CD4-positive, CD25-positive, alpha-beta regulatory T cell (primary cell): ENCODE results near the gene HSFX2. TPM values are rescaled to one million over a fixed set of nuclear protein-coding genes. Genes with fewer than 3 reads are reported as not detected.
"Not testable (repeated sequence)": the region's sequence is repeated elsewhere in the genome, so short reads cannot be mapped to it uniquely, and the experiment has no call there.

Experiments used
- ATAC-seq, 2 donors: fragments of 150-1000 bp; cut with Tn5 transposase; one replicate each; pipeline ENCODE4 v1.10.0; 2021; ENCODE audit warnings: low read depth in 2 of 2, moderate number of reproducible peaks in 2 of 2, moderate library complexity in 1 of 2
- DNase-seq, 3 donors: peaks; one replicate each; pipeline versions ENCODE4 v3.0.0 to v3.0.0-alpha.2; 2012 to 2022; ENCODE audit warnings: mixed read lengths in 1 of 3
- H3K27ac ChIP-seq: one replicate; pipeline ENCODE4 v1.7.0; 2013; ENCODE audit warnings: mild to moderate bottlenecking, low read length; ENCODE audit not compliant: insufficient read depth, poor library complexity, severe bottlenecking
- H3K27me3 ChIP-seq: one replicate; pipeline ENCODE4 v1.7.0; 2013; ENCODE audit warnings: low read length; ENCODE audit not compliant: control insufficient read depth, insufficient read depth
- H3K36me3 ChIP-seq: one replicate; pipeline ENCODE4 v1.7.0; 2013; ENCODE audit warnings: mild to moderate bottlenecking, low read length, moderate library complexity; ENCODE audit not compliant: control insufficient read depth, insufficient read depth
- H3K4me1 ChIP-seq: 2 replicates; pipeline ENCODE4 v1.7.0; 2013; ENCODE audit warnings: mild to moderate bottlenecking, low read length; ENCODE audit not compliant: insufficient read depth, control insufficient read depth, poor library complexity, severe bottlenecking
- H3K4me3 ChIP-seq: one replicate; pipeline ENCODE4 v1.7.0; 2013; ENCODE audit warnings: low read depth, mild to moderate bottlenecking, low read length, moderate library complexity
- H3K9me3 ChIP-seq, 2 experiments: 1 replicate in 1 of 2; 2 replicates in 1 of 2; pipeline ENCODE4 v1.7.0; 2013; ENCODE audit warnings: low read length in 2 of 2, mild to moderate bottlenecking in 1 of 2, moderate library complexity in 1 of 2; ENCODE audit not compliant: control insufficient read depth in 2 of 2
- H3K27ac Mint-ChIP-seq, 3 donors: one replicate each; pipeline ENCODE4 v1.8.0; 2020 to 2022; ENCODE audit warnings: mild to moderate bottlenecking in 3 of 3, mixed read lengths in 3 of 3, moderate library complexity in 2 of 3
- H3K27me3 Mint-ChIP-seq: one replicate; pipeline ENCODE4 v1.8.0; 2022; ENCODE audit warnings: mild to moderate bottlenecking, mixed read lengths
- H3K36me3 Mint-ChIP-seq: one replicate; pipeline ENCODE4 v1.8.0; 2020; ENCODE audit warnings: mixed read lengths
- H3K4me1 Mint-ChIP-seq, 4 donors: one replicate each; pipeline ENCODE4 v1.8.0; 2020 to 2022; ENCODE audit warnings: mixed read lengths in 4 of 4, mild to moderate bottlenecking in 1 of 4
- H3K4me3 Mint-ChIP-seq, 4 donors: one replicate each; pipeline ENCODE4 v1.8.0; 2020 to 2022; ENCODE audit warnings: mild to moderate bottlenecking in 4 of 4, mixed read lengths in 4 of 4, moderate library complexity in 3 of 4
- H3K9me3 Mint-ChIP-seq, 7 donors: one replicate each; pipeline ENCODE4 v1.8.0; 2020 to 2022; ENCODE audit warnings: mixed read lengths in 7 of 7, mild to moderate bottlenecking in 3 of 7, moderate library complexity in 2 of 7
- polyA plus RNA-seq, 4 donors: library from polyadenylated mRNA; unstranded; fragments of 300-500 nt; fragmentation: Illumina TruSeq; gene quantifications; one replicate each; pipeline ENCODE4 v1.2.3, GENCODE V29; 2021
- total RNA-seq: library from RNA; stranded (reverse); gene quantifications from one replicate; pipeline ENCODE4 v1.2.3, GENCODE V29; 2022

HSFX2 gene
- total and polyA plus RNA-seq, 5 donors from 2014 or later: not detected

- H3K9me3 ChIP-seq, H3K9me3 Mint-ChIP-seq, H3K4me3 Mint-ChIP-seq, ATAC-seq, H3K27me3 Mint-ChIP-seq, H3K4me1 ChIP-seq, H3K4me3 ChIP-seq, H3K36me3 ChIP-seq, H3K36me3 Mint-ChIP-seq, H3K27ac ChIP-seq, H3K4me1 Mint-ChIP-seq, H3K27me3 ChIP-seq, DNase-seq, H3K27ac Mint-ChIP-seq: not testable (repeated sequence)
Observed at GRCh38 chrX:149587359-149587758, 7.8 kb downstream of the HSFX2 start, which contains the start of gene MAGEA9B. Gene MAGEA9B (minus strand): TSS chrX:149587459. CDS start chrX:149583179, 4,280 bp downstream.

GRCh38 chrX:149585631-149586030 lies 9.5 kb downstream of the HSFX2 start:
- H3K27ac Mint-ChIP-seq, H3K27me3 ChIP-seq, H3K4me3 ChIP-seq, H3K4me1 ChIP-seq, H3K4me1 Mint-ChIP-seq, H3K9me3 ChIP-seq, DNase-seq, H3K36me3 Mint-ChIP-seq, H3K27ac ChIP-seq, H3K9me3 Mint-ChIP-seq, H3K27me3 Mint-ChIP-seq, H3K4me3 Mint-ChIP-seq, ATAC-seq, H3K36me3 ChIP-seq: not testable (repeated sequence)

GRCh38 chrX:149573456-149573855 lies 21.7 kb downstream of the HSFX2 start:
- not testable (repeated sequence) for H3K27me3 Mint-ChIP-seq, H3K27ac Mint-ChIP-seq, H3K4me1 Mint-ChIP-seq, H3K9me3 Mint-ChIP-seq, H3K36me3 ChIP-seq, H3K27ac ChIP-seq, H3K36me3 Mint-ChIP-seq, H3K27me3 ChIP-seq, H3K4me1 ChIP-seq, H3K9me3 ChIP-seq, H3K4me3 ChIP-seq, DNase-seq, H3K4me3 Mint-ChIP-seq
- ATAC-seq: peak in 1 of 2 donors; percentile 42

GRCh38 chrX:149572743-149573142 lies 22.4 kb downstream of the HSFX2 start:
- Mint-ChIP-seq H3K36me3 (no peaks in the 10 kb centered on the region), H3K4me1 (no peaks in the 10 kb centered on the region), H3K9me3 (no peaks in the 10 kb centered on the region), H3K27ac (no peak overlapping the region), H3K4me3 (no peak overlapping the region), H3K27me3 (no peaks in the 10 kb centered on the region)
- H3K36me3 ChIP-seq: no peaks in the 10 kb centered on the region
- H3K9me3 ChIP-seq: no peaks in the 10 kb centered on the region
- DNase-seq: no peak
- no peak overlapping the region for H3K4me3 ChIP-seq
- no peaks in the 10 kb centered on the region for H3K4me1 ChIP-seq
- H3K27me3 ChIP-seq: no peaks in the 10 kb centered on the region
- no peak for ATAC-seq
- H3K27ac ChIP-seq: no peak overlapping the region

- no peaks in the 10 kb centered on the region for H3K9me3 ChIP-seq
- Mint-ChIP-seq H3K4me3 (no peak overlapping the region), H3K4me1 (no peaks in the 10 kb centered on the region), H3K27ac (no peak overlapping the region), H3K27me3 (no peaks in the 10 kb centered on the region), H3K9me3 (no peaks in the 10 kb centered on the region), H3K36me3 (no peaks in the 10 kb centered on the region)
- no peaks in the 10 kb centered on the region for H3K4me1 ChIP-seq
- no peaks in the 10 kb centered on the region for H3K36me3 ChIP-seq
- DNase-seq (no peak), ATAC-seq (no peak)
- H3K27me3 ChIP-seq: no peaks in the 10 kb centered on the region
- no peak overlapping the region for H3K27ac ChIP-seq
- H3K4me3 ChIP-seq: no peak overlapping the region
Observed at GRCh38 chrX:149571770-149572169, 23.3 kb downstream of the HSFX2 start.

GRCh38 chrX:149570668-149571067 lies 24.4 kb downstream of the HSFX2 start:
- H3K9me3 ChIP-seq: no peaks in the 10 kb centered on the region
- no peaks in the 10 kb centered on the region for H3K27me3 ChIP-seq
- H3K27ac ChIP-seq: no peak overlapping the region
- H3K9me3 Mint-ChIP-seq: no peaks in the 10 kb centered on the region
- ATAC-seq (no peak), DNase-seq (no peak)
- H3K36me3 Mint-ChIP-seq: no peaks in the 10 kb centered on the region
- no peak overlapping the region for H3K4me3 Mint-ChIP-seq
- H3K4me3 ChIP-seq: no peak overlapping the region
- no peak overlapping the region for H3K27ac Mint-ChIP-seq
- H3K4me1 Mint-ChIP-seq: no peaks in the 10 kb centered on the region
- H3K36me3 ChIP-seq: no peaks in the 10 kb centered on the region
- no peaks in the 10 kb centered on the region for H3K4me1 ChIP-seq
- no peaks in the 10 kb centered on the region for H3K27me3 Mint-ChIP-seq

GRCh38 chrX:149569770-149570169 lies 25.3 kb downstream of the HSFX2 start:
- Histone ChIP-seq H3K9me3 (no peaks in the 10 kb centered on the region), H3K27me3 (no peaks in the 10 kb centered on the region), H3K4me3 (no peak overlapping the region), H3K36me3 (no peaks in the 10 kb centered on the region), H3K4me1 (no peaks in the 10 kb centered on the region), H3K27ac (no peak overlapping the region)
- peak overlapping the region in 1 of 3 donors; percentile 28 for H3K27ac Mint-ChIP-seq
- no peaks in the 10 kb centered on the region for H3K9me3 Mint-ChIP-seq
- H3K4me1 Mint-ChIP-seq: no peaks in the 10 kb centered on the region
- ATAC-seq (no peak), DNase-seq (no peak)
- no peak overlapping the region for H3K4me3 Mint-ChIP-seq
- H3K36me3 Mint-ChIP-seq: no peaks in the 10 kb centered on the region
- H3K27me3 Mint-ChIP-seq: no peaks in the 10 kb centered on the region

GRCh38 chrX:149568701-149569296 lies 26.3 kb downstream of the HSFX2 start:
- DNase-seq (no peak), ATAC-seq (no peak)
- Histone ChIP-seq H3K9me3 (no peaks in the 10 kb centered on the region), H3K27me3 (no peaks in the 10 kb centered on the region), H3K4me1 (no peaks in the 10 kb centered on the region), H3K4me3 (no peak overlapping the region), H3K27ac (no peak overlapping the region), H3K36me3 (no peaks in the 10 kb centered on the region)
- H3K27ac Mint-ChIP-seq: no peak overlapping the region
- H3K4me3 Mint-ChIP-seq: no peak overlapping the region
- H3K36me3 Mint-ChIP-seq: no peaks in the 10 kb centered on the region
- H3K27me3 Mint-ChIP-seq: no peaks in the 10 kb centered on the region
- H3K9me3 Mint-ChIP-seq: no peaks in the 10 kb centered on the region
- H3K4me1 Mint-ChIP-seq: no peaks in the 10 kb centered on the region
